SKM-1 treated with dmso at 0.1 percent for 144 hours (cell line): ENCODE results near the gene PIGX.

Experiments
- DNase-seq: peaks from one replicate; lab custom pipeline; 2025; ENCODE audit not compliant: unreplicated experiment; lab: John Stamatoyannopoulos, UW

PIGX gene

DNA sequence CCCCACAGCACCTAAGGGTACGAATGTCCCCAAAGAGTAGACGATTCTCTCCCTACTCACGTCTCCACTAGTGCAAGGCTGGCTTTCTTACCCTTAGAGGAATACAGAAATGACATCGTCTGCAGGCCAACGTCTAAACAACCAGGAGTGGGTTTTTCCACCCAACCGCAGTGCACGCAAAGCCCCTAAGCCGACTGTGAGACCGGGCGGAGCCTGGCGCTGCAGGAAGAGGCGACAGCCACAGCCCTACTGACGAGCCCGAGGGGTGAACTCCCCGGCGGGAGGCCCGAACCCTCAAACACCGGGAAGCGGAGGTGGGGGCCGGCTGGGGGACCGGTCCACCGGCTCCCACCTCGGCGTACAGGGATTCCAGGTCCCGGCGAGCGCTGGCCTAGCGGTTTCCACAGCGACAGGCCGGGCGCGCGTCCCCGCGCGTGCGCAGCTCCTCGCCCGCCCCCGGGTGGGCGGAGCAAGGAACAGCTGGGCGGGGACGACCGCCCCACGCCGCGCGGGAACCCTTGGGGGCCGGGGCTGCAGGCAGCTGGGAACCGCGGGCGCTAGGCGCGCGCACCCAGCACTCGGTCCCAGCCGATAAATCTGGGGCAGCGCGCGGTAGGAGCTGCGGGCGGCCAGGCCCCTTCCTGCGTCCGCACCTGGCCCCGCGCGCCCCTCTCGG lies at the start of gene PIGX, which contains the start of gene CEP19:
PIGX (plus strand) TSS at position 540 of the 676 bp plus-strand sequence.
CEP19 (minus strand) TSS at position 413 of the 676 bp plus-strand sequence. CDS start 3,593 bp downstream, outside the sequence.
- DNase-seq: peak; percentile 75

DNA sequence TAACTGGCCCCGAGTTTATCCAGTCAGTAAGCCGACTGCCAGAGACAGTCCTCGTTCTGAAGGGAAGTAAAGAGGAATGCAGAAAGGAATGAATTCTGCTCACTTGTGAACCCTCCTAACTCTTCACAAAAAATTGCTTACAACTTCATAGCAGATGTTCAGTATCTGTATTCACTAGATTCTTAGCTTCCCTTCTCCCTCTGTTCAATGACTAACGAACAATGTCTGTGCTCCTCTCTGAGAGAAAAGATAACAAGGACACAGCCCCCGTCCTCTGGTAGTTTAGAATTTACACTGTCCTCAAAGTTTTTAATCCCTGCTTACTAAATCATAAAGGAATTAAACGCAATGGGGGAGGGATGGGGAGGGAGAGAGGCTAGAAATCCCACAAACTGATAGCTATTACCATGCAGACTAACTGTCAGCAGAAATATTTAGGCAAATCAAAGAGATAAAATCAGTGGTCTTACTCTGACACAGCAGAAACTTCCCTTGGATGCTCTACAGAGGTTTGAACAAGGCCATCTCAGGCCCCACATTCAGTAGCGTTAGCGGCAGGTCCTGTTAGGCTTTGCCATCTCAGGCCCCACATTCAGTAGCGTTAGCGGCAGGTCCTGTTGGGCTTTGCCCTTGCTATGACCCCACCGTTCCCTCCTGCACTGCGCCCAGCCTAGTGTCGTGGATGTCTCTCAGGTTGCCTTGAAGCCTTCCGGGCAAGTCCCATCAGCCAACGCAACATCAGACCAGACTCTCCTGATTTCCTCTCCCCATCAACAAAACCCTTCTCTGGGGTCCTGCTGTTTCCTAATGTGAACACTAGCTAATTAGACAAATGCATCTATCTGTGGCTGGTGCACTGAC lies 49.2 kb upstream of the PIGX start:
- no peak for DNase-seq

- peak; percentile 90 for DNase-seq
Observed at GRCh38 chr3:196666001-196666867, 45.9 kb upstream of the PIGX start.

DNA sequence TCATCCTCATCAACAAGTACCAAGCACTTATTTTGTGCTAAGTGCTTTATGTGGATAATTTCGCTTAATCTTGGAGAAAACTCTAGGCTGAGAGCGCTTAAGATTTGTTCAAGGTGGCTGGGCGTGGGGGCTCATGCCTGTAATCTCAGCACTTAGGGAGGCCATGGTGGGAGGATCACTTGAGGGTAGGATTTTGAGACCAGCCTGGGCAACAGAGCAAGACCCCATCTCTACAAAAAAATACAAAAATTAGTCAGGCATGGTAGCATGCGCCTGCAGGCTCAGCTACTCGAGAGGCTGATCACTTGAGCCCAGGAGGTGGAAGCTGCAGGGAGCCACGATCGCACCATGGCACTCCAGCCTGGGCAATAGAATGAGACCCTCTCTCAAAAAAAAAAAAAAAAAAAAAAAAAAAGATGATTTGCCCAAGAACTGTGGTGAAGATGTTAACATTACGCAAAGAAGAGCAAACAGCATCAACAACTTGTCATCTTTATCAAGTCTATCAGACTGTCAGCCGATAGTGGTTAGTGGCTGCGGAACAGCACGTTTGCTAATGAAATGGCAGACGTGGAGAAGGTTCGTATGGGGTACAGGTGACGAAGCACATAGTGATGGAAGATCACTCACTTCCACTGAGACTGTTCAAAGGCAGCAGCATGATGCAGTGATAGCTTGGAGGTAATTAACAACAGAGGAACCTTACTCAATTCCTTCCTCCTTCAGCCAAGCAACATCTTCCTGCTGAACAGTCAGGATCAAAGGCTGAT lies 44.9 kb upstream of the PIGX start:
- DNase-seq: no peak

- DNase-seq: no peak
Observed at GRCh38 chr3:196670339-196670738, 41.8 kb upstream of the PIGX start.

DNA sequence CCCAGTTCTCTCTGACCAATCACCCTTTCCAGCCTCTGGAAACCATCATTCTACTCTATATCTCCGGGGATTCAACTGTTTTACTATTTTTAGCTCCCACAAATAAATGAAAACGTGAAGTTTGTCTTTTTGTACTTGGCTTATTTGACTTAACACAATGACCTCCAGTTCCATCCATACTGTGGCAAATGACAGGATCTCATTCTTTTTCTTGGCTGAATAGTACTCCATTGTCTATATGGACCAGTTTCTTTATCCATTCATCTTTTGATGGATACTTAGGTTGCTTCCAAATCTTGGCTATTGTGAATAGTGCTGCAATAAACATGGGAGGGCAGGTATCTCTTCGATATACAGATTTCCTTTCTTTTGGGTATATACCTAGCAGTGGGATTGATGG lies 38.5 kb upstream of the PIGX start:
- DNase-seq: no peak

DNA sequence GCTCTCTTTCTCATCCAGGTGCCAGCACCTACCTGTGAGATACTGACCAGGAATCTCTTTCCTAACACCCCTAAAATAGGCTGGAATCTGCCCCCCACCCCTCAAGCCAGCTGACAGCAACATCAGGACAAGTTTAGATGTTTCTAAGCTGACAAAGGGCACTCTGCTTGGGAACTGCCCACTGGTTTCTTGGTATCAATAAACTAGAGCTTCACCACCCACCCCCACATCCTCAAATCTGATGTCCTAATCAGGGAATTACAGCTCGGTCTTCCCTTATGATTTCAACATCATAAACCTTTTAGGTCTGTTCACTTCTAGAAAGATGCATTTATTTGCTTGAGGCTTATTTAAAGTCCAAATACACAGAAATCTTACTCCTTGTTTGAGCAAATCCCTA lies 34.8 kb upstream of the PIGX start:
- no peak for DNase-seq

- DNase-seq: no peak
Observed at GRCh38 chr3:196677931-196678330, 34.2 kb upstream of the PIGX start.

DNA sequence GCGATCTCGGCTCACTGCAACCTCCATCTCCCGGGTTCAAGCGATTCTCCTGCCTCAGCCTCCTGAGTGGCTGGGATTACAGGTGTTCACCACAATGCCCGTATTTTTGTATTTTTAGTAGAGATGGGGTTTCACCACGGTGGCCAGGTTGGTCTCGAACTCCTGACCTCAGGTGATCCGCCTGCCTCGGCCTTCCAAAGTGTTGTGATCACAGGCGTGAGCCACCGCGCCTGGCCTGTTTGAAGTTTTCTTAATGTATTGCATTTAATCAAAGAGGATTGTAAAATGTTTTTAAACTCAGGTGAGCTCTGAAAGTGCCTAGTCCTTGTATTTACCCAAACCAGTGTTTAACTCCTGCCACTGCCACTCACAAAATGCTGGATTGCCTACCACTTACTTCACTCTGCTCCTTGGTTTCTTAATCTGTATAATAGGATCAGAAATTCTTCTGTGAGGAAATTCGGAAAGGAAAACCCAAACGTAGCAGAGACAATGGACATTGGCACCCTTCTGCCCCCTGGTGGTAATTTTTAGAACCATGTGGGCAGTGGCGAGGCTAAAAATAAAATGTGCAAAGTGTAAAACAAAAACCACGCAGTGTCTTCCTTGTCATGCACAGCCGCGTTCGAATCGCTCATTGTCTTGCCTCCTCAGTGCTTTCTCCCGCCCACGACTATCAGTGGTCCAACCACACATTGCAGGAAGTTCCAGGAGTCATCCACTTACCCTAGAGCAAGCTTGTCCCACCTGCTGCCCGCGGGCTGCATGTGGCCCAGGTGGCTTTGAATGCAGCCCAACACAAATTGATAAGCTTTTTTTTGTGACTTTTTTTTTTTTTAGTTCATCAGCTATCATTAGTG lies 27.4 kb upstream of the PIGX start:
- peak; percentile 70 for DNase-seq

GRCh38 chr3:196686436-196686835 lies 25.7 kb upstream of the PIGX start:
- no peak for DNase-seq

DNA sequence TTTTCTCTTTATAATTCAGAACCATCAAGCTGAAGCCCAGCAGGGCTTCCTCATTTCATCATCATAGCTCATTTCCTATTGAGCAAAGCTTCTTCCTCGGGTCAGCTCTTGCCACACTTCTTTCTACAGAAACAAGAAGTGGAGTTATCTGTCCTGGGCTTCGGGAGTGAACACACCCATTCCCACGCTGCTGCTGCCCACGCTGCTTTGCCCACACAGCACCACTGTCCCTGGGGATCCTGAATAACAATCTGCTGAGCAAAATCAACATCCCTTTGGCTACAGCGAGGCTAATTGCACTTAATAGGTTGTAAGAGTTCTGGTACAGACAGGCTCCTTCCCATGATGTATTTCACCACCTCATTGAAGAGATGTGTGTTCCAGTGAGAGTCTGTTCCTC lies 23.8 kb upstream of the PIGX start:
- DNase-seq: peak; percentile 99

DNA sequence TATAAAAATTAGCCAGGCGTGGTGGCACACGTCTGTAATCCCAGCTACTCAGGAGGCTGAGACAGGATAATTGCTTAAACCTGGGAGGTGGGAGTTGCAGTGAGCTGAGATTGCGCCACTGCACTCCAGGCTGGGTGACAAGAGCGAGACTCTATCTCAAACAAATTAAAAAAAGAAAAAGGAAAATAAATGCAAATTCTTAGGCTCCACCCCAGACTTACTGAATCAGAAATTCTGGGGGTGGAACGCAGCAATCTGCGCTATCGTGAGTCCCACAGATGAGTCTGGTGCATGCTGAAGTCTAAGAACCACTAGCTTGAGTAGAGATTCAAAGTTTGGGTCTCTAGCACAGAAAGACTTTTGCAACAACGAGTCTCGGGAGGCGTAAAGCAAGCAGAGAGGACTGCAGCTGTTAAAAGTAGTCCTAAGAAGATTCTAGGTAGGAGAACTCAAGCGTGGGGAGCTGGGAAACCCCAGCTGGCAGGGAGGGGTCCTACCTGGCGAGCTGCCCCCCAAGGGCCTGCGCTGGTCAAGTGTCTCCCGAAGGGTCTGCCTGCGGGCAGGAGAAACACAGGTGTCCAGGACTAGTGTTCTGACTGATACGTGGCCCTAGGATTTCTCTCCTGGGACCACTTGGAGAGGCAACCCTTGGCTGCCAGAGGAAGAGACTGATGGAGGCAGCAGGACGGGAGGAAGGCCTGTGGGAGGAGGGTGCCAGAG lies 22.1 kb upstream of the PIGX start:
- DNase-seq: no peak

GRCh38 chr3:196691386-196691785 lies 20.8 kb upstream of the PIGX start:
- DNase-seq: no peak

DNA sequence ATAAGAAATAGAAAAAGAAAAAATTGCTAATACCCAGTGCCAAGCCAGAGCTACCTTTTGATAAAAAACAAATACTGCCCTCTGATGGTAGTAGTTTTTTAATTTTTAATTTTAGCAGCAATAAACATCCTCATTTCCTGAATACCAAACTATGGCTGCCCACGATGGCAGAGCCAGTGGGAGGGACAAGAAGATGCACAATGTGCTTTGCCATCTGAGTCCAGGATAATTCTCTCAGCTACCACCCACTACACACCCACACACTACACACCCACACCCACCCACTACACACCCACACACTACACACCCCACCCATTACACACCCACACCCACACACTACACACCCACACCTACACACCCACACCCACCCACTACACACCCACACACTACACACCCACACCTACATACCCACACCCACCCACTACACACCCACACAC lies 18.0 kb upstream of the PIGX start:
- no peak for DNase-seq

GRCh38 chr3:196694941-196695848 lies 17.0 kb upstream of the PIGX start:
- no peak for DNase-seq

DNA sequence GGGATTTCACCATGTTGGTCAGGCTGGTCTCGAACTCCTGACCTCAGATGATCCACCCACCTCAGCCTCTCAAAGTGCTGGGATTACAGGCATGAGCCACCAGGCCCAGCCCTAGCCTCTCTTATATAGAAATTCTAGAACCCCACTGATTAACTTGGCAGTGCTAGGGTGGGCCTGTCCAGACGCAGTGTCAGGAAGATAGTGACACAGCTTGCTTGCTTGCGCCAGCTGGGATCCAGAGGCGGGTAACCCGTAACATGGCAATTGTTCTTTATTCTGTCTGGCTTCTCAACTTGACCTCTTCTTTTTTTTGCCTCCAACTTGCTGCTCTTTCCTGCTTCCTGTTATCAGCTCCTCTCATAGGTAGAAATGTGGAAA lies 16.3 kb upstream of the PIGX start:
- no peak for DNase-seq

DNA sequence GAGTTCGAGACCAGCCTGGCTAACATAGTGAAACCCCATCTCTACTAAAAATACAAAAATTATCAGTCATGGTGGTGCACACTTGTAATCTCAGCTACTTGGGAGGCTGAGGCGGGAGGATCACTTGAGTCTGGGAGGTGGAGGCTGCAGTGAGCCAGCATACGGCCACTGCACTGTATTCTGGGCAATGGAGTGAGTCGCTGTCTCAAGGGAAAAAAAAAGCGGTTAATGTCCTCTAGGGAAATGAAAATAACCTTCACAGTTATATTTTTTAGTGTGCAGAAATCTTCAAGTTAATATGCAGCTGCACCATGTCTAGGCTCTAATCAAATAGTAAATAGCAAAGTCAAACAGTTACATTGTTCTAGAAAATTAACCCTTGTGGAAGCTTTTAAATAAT lies 14.9 kb upstream of the PIGX start:
- no peak for DNase-seq

- no peak for DNase-seq
Observed at GRCh38 chr3:196699749-196700148, 12.4 kb upstream of the PIGX start.
